SW480 (cell line): ENCODE data around the gene AJUBA.
A peak's percentile ranks its signal among the peaks of the same experiment; 100 is the strongest.

Experiments
- DNase-seq: peaks from one replicate; pipeline ENCODE4 v3.0.0-alpha.2; 2016; ENCODE audit warnings: low spot score

Gene AJUBA

GRCh38 chr14:22935156-22935555 is 47.2 kb downstream of the AJUBA start:
- no peak for DNase-seq

- DNase-seq: no peak
Measured at GRCh38 chr14:22932146-22932545, 50.2 kb downstream of the AJUBA start.

- DNase-seq: no peak
Measured at GRCh38 chr14:22929961-22930364, 52.4 kb downstream of the AJUBA start.

- peak; percentile 99 for DNase-seq
Measured at GRCh38 chr14:22929104-22929960, 53.0 kb downstream of the AJUBA start, which contains the start of gene PRMT5. PRMT5 (minus strand) TSS chr14:22929376; CDS start chr14:22929361, 15 bp downstream.

GRCh38 chr14:22928237-22929103 is 53.9 kb downstream of the AJUBA start:
- no peak for DNase-seq

- peak; percentile 71 for DNase-seq
Measured at GRCh38 chr14:22926316-22926715, 56.0 kb downstream of the AJUBA start.

GRCh38 chr14:22925513-22925912 is 56.8 kb downstream of the AJUBA start:
- DNase-seq: no peak

- DNase-seq: no peak
Measured at GRCh38 chr14:22923746-22924145, 58.6 kb downstream of the AJUBA start.

- no peak for DNase-seq
Measured at GRCh38 chr14:22922294-22922693, 60.1 kb downstream of the AJUBA start.
